Measurements from ENCODE around the gene USP28. TPM values are rescaled to one million over a fixed set of nuclear protein-coding genes. Genes with fewer than 3 reads are reported as not detected.
"Not testable (repeated sequence)": the region's sequence is repeated elsewhere in the genome, so short reads cannot be mapped to it uniquely, and the experiment has no call there.

USP28 gene
- polyA plus RNA-seq, 6 donors from 2014 or later: 64.6 to 132 (median 109) TPM

DNA sequence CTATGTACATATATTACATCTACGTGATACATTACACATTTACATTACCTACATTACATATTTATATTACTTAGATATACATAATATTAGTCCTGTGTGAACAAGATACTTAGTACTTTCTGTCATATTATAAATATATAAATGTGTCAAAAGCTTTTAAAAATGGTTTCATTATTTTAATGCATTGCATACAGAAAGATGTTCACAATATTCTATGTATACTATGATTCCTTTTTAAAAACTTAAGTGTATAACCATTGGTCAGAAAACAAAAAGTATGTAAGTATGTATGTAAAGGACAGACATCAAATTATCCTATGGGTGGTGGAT is 101.2 kb downstream of the USP28 start:
- Mint-ChIP-seq H3K9me3 (no peaks in the 10 kb centered on the region), H3K36me3 (no peaks in the 10 kb centered on the region), H3K27ac (peak overlapping the region in 4 of 6 donors; percentile 88 to 97 (median 94)), H3K4me3 (peak overlapping the region; percentile 93 to 99 (median 99)), H3K4me1 (peaks cover 15 to 28% (median 16%) of the 10 kb centered on the region in 3 donors), H3K27me3 (peaks cover 0 to 16% (median 5%) of the 10 kb centered on the region in 3 donors)
- no peak for DNase-seq
- ATAC-seq (ENCODE audit: low read depth in 2 of 2): no peak

GRCh38 chr11:113773416-113774173 is 101.8 kb downstream of the USP28 start, which contains the start of gene ZW10:
Gene ZW10 (minus strand): TSS chr11:113773692. CDS start chr11:113773666, 26 bp downstream.
- peak; percentile 92 for DNase-seq
- Mint-ChIP-seq H3K27ac (peak within 1 kb of the TSS; percentile 88 to 97 (median 94)), H3K4me1 (peaks cover 15 to 28% (median 16%) of the 10 kb centered on the region in 3 donors), H3K27me3 (peaks cover 0 to 15% (median 5%) of the 10 kb centered on the region in 3 donors), H3K4me3 (peak within 1 kb of the TSS; percentile 93 to 99 (median 99)), H3K9me3 (no peaks in the 10 kb centered on the region), H3K36me3 (no peaks in the 10 kb centered on the region)
- ATAC-seq (ENCODE audit: low read depth in 2 of 2): peak; percentile 98

GRCh38 chr11:113773092-113773415 is 102.3 kb downstream of the USP28 start:
- ATAC-seq (ENCODE audit: low read depth in 2 of 2) (no peak), DNase-seq (no peak)
- H3K4me1 Mint-ChIP-seq: peaks cover 15 to 30% (median 16%) of the 10 kb centered on the region in 3 donors
- H3K36me3 Mint-ChIP-seq: peaks cover 1 to 2% of the 10 kb centered on the region in 2 donors
- no peaks in the 10 kb centered on the region for H3K9me3 Mint-ChIP-seq
- H3K4me3 Mint-ChIP-seq: peak overlapping the region; percentile 93 to 99 (median 99)
- peak overlapping the region; percentile 88 to 97 (median 94) for H3K27ac Mint-ChIP-seq
- H3K27me3 Mint-ChIP-seq: peaks cover 0 to 12% (median 3%) of the 10 kb centered on the region in 3 donors

DNA sequence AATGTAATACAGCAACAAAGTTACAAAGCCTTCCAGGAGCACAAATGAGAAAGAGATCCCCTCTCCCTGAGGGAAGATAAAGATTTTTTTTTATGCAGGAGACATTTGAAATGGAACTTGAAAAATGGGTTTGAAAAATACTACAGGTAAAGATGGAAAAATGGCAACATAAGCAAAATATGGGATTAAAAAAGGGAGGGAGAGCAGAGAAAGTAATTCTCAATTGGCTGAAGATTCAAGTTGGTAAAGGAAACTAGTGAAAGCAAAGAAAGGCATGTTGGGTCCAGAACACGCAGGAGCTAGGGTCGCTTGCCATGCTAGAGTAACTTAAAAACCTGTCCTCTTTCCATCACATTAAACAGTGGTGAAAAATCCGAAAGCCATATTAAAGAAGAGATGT is 103.4 kb downstream of the USP28 start:
- ATAC-seq (ENCODE audit: low read depth in 2 of 2): no peak
- peak overlapping the region in 2 of 6 donors; percentile 9 to 25 for H3K27ac Mint-ChIP-seq
- H3K27me3 Mint-ChIP-seq: peaks cover 0 to 6% (median 0%) of the 10 kb centered on the region in 3 donors
- H3K36me3 Mint-ChIP-seq: peaks cover 12 to 13% of the 10 kb centered on the region in 2 donors
- peak overlapping the region; percentile 31 to 99 (median 97) for H3K4me3 Mint-ChIP-seq
- peaks cover 24 to 31% (median 27%) of the 10 kb centered on the region in 3 donors for H3K4me1 Mint-ChIP-seq
- DNase-seq: no peak
- H3K9me3 Mint-ChIP-seq: no peaks in the 10 kb centered on the region

DNA sequence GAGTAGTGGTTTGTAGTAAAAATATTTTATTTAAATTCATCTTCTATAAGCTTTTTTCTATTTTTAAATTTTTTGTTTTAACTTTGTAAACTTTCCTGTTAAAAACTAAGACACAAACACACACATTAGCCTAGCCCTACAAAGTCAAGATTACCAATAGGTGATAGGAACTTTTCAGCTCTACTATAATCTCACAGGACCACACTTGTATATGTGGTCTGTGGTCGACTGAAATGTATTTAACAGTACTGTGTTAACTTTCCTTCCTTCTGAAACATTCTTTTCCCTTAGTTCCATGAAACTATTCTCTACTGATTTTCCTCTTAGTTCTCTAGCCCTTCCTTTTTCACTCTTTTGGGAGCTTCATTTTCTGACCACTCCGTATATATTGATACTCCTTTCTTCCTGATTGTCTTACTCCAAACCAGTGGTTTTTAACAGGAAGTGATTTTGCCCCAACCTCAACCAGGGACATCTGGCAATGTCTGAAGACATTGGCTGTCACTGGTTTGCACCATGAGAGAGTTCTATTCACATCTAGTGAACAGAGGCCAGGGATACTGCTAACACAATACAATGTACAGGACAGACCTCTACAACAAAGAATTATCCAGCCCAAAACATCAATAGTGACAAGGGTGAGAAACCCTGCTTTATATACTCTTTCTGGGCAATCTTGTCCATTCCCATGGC is 110.7 kb downstream of the USP28 start:
- peaks cover 23 to 31% of the 10 kb centered on the region in 2 donors for H3K36me3 Mint-ChIP-seq
- H3K4me1 Mint-ChIP-seq: peaks cover 4 to 28% (median 17%) of the 10 kb centered on the region in 3 donors
- H3K4me3 Mint-ChIP-seq: peak overlapping the region in 1 of 8 donors; percentile 21
- H3K9me3 Mint-ChIP-seq: no peaks in the 10 kb centered on the region
- ATAC-seq (ENCODE audit: low read depth in 2 of 2) (no peak), DNase-seq (no peak)
- H3K27me3 Mint-ChIP-seq: no peaks in the 10 kb centered on the region
- H3K27ac Mint-ChIP-seq: no peak overlapping the region

- DNase-seq; H3K4me3 Mint-ChIP-seq; H3K27me3 Mint-ChIP-seq; ATAC-seq (ENCODE audit: low read depth in 2 of 2); H3K9me3 Mint-ChIP-seq; H3K27ac Mint-ChIP-seq: not testable (repeated sequence)
- Mint-ChIP-seq H3K4me1 (peaks cover 1 to 28% (median 17%) of the 10 kb centered on the region in 3 donors), H3K36me3 (peaks cover 21 to 30% of the 10 kb centered on the region in 2 donors)
Measured at GRCh38 chr11:113763040-113763439, 112.3 kb downstream of the USP28 start.

DNA sequence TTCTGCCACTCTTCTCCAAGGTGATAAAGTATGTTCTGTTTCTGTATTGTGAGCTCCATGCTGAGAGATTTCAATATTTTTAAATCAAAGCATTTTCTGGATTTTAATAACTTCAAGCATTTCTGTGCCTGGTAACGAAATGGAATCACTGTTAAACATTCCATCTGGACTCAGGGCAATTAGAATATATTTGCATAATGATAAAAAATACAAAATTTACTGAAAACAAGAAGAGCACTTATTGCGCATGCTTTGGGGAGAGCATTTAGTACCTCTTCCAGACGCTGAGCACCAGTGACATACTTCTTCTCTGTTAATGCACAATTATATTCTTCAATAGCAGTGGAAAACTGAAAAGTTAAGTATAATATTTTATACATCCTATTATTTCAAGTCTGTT is 115.1 kb downstream of the USP28 start:
- ATAC-seq (ENCODE audit: low read depth in 2 of 2): no peak
- Mint-ChIP-seq H3K36me3 (peaks cover 19 to 27% of the 10 kb centered on the region in 2 donors), H3K4me1 (peaks cover 0 to 13% (median 6%) of the 10 kb centered on the region in 3 donors), H3K27me3 (no peaks in the 10 kb centered on the region), H3K4me3 (no peak overlapping the region), H3K27ac (no peak overlapping the region), H3K9me3 (no peaks in the 10 kb centered on the region)
- DNase-seq: no peak

DNA sequence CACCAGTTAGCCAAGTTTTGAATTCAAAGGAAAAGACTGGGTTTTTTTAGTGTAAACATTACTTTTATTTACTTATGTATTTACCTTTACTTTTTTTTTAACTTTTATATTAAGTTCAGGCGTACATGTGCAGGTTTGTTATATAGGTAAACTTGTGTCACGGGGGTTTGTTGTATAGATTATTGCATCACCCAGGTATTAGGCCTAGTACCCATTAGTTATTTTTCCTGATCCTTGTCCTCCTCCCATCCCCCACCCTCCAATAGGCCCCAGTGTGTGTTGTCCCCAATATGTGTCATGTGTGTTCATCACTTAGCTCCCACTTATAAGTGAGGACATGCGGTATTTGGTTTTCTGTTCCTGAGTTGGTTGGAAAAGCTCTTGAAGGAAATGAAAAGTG is 122.4 kb downstream of the USP28 start:
- Mint-ChIP-seq H3K4me1 (no peaks in the 10 kb centered on the region), H3K4me3 (no peak overlapping the region), H3K27me3 (no peaks in the 10 kb centered on the region), H3K9me3 (no peaks in the 10 kb centered on the region), H3K27ac (no peak overlapping the region), H3K36me3 (peaks cover 16 to 17% of the 10 kb centered on the region in 2 donors)
- DNase-seq: no peak
- ATAC-seq (ENCODE audit: low read depth in 2 of 2): no peak

Other genes with a start within 250 kb of the USP28 start
- gene TMPRSS5, start 169.3 kb downstream of the USP28 start, polyA plus RNA-seq (ENCODE audit: low read depth in 6 of 6): not detected
- gene ZW10, start 101.9 kb downstream of the USP28 start, polyA plus RNA-seq (ENCODE audit: low read depth in 6 of 6): 10 to 100 TPM; 15.7 to 21.4 (median 17.1) TPM
- not detected for gene CLDN25, start 95.8 kb downstream of the USP28 start, polyA plus RNA-seq (ENCODE audit: low read depth in 6 of 6)
- gene HTR3B, start 29.2 kb upstream of the USP28 start, polyA plus RNA-seq (ENCODE audit: low read depth in 6 of 6): not detected
- gene HTR3A, start 99.5 kb upstream of the USP28 start, polyA plus RNA-seq (ENCODE audit: low read depth in 6 of 6): 10 to 100 TPM in 1 of 6 donors, 1 to 10 TPM in 5; 1.8 to 16.1 (median 4.4) TPM
- gene ZBTB16, start 184.1 kb upstream of the USP28 start, polyA plus RNA-seq (ENCODE audit: low read depth in 6 of 6): 100 to 1,000 TPM in 2 of 6 donors, 10 to 100 TPM in 3, 1 to 10 TPM in 1; 10.0 to 178 (median 50.5) TPM